Stomach (tissue), 4 donors: ENCODE data around the gene PUM2.

ENCODE experiments used
- POLR2AphosphoS5 ChIP-seq, 3 donors: sonication (generic); formaldehyde crosslinking; IDR thresholded peaks; one replicate each; pipeline ENCODE4 v1.6.1; 2016; ENCODE audit warnings: antibody characterized with exemption in 3 of 3
- TF ChIP-seq, protein P1 (sequence below), 7 experiments: fragments of 450-650 bp in 4 of 7; fragments of 200-600 bp in 3 of 7; sonication (generic) in 3 of 7; IDR thresholded peaks; one replicate each; pipeline ENCODE4 v1.5.1; 2016 to 2019; ENCODE audit warnings: antibody characterized with exemption in 7 of 7, control low read depth in 2 of 7, mild to moderate bottlenecking in 1 of 7

DNA sequence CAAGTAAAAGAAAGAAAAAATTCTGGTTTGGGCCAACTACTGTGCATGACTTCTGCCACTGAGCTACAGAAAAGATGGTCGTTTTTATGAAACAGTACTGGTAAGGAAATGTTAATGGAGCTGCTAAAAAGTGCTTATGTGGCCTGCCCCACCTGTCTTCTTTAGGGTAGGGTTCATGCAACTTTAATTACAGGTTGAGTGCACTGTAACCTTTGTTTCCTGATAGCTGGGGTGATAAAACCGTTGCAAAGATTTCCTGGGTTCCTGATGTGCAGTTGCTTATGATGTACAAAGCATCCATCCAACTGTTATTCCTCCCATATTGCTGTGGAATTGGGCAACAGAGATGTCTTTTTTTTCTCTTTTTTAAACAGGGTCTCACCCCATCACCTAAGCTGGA lies 34.3 kb upstream of the PUM2 start:
- TF ChIP-seq, protein P1, sequence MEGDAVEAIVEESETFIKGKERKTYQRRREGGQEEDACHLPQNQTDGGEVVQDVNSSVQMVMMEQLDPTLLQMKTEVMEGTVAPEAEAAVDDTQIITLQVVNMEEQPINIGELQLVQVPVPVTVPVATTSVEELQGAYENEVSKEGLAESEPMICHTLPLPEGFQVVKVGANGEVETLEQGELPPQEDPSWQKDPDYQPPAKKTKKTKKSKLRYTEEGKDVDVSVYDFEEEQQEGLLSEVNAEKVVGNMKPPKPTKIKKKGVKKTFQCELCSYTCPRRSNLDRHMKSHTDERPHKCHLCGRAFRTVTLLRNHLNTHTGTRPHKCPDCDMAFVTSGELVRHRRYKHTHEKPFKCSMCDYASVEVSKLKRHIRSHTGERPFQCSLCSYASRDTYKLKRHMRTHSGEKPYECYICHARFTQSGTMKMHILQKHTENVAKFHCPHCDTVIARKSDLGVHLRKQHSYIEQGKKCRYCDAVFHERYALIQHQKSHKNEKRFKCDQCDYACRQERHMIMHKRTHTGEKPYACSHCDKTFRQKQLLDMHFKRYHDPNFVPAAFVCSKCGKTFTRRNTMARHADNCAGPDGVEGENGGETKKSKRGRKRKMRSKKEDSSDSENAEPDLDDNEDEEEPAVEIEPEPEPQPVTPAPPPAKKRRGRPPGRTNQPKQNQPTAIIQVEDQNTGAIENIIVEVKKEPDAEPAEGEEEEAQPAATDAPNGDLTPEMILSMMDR (IDR thresholded peaks at IDR 0.05) = no peak
- TF ChIP-seq POLR2AphosphoS5 (IDR thresholded peaks at IDR 0.05) = no peak
